Fibroblast of mammary gland (primary cell): ENCODE measurements around the gene GABBR1.

ENCODE experiments used
- DNase-seq: peaks from one replicate; pipeline ENCODE4 v3.0.0-alpha.2; 2010; ENCODE audit warnings: low read depth
- H3K4me3 ChIP-seq: 2 replicates; pipeline ENCODE4 v1.5.1; 2011; ENCODE audit warnings: low read depth, mild to moderate bottlenecking, low read length, moderate library complexity; ENCODE audit not compliant: control insufficient read depth
- TF ChIP-seq, protein P1 (sequence below): conservative IDR thresholded peaks from 2 replicates; pipeline ENCODE4 v1.5.1; 2011; ENCODE audit warnings: low read depth, low read length, inconsistent platforms; ENCODE audit not compliant: control insufficient read depth, insufficient read depth

Gene GABBR1

DNA sequence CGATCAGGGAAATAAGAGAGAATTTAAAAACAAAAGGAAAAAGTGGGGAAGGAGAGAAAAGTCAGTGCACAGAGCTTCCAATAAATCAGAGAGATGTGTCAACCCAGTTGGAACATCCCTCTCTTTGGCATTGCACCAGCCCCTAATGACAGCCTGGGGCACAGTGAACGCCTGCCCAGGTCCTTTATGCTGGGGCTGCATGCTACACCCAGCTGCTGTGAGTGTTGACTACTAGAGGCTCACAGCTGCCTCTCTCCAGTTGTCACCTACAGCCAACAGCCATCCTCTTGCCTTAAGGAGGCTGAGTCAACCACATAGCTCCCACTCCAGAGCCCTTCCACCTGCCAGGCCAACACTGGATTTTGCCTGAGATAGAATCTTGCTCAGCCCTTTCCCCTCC is 29.1 kb downstream of the GABBR1 start:
- no peak overlapping the region for H3K4me3 ChIP-seq
- no peak for DNase-seq
- TF ChIP-seq, protein P1, sequence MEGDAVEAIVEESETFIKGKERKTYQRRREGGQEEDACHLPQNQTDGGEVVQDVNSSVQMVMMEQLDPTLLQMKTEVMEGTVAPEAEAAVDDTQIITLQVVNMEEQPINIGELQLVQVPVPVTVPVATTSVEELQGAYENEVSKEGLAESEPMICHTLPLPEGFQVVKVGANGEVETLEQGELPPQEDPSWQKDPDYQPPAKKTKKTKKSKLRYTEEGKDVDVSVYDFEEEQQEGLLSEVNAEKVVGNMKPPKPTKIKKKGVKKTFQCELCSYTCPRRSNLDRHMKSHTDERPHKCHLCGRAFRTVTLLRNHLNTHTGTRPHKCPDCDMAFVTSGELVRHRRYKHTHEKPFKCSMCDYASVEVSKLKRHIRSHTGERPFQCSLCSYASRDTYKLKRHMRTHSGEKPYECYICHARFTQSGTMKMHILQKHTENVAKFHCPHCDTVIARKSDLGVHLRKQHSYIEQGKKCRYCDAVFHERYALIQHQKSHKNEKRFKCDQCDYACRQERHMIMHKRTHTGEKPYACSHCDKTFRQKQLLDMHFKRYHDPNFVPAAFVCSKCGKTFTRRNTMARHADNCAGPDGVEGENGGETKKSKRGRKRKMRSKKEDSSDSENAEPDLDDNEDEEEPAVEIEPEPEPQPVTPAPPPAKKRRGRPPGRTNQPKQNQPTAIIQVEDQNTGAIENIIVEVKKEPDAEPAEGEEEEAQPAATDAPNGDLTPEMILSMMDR: no peak

DNA sequence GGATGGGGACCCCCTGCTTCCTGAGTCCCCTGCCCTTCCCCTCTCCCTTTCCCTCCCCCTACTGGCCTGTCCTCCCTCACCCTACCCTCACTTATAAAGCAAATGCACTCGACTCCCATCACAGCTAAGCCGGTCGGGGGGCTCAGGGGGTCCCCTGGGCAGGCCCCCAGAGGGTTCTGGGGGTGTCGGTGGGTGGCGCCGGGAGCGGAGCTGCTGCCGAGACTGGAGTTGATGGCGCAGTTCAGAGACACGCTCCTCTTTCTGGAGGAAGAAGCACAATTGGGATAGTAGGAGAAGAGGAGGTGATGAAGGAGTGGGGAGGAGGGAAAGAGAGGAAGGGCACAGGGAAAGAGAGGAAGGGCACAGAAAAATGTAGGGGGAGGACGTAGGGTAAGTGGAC is 29.5 kb downstream of the GABBR1 start:
- no peak for DNase-seq
- TF ChIP-seq, protein P1: no peak
- no peak overlapping the region for H3K4me3 ChIP-seq

DNA sequence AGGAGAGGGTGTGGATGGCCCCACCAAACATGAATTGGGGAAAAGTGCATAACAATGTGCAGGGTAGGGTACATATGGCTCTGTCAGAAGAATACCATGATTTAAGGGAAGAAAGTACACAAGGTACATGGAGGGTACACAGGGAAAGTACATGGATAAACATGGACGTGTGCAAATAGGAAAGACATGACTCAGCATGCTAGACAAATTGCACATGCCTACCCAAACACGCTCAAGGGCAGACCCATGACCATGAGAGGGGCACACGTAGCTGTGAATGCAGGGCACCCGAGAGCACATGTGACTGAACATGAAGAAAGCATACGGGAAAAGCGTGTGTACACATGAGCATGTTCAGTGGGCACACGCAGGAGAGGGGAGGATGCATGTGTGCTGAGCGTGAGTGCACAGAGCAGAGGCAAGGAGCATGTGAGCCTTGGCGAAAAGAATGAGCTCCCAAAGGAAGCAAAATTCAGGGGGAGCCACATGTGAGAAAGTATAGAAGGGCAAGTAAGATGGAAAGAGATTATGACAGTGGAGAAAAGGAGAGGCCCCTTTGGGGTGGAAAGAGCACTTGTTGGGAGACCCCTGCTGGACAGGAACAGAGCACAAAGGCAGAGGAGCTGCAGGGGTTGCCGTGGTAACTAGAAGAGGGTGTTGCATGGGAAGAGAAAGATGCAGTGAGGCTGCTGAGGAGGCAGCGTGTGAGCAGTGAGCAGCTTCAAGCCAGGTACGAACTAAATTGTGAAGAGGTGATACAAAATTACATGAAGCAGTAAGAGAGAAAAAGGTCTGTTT is 30.2 kb downstream of the GABBR1 start:
- no peak overlapping the region for H3K4me3 ChIP-seq
- TF ChIP-seq, protein P1: peak; percentile 23
- DNase-seq: no peak

DNA sequence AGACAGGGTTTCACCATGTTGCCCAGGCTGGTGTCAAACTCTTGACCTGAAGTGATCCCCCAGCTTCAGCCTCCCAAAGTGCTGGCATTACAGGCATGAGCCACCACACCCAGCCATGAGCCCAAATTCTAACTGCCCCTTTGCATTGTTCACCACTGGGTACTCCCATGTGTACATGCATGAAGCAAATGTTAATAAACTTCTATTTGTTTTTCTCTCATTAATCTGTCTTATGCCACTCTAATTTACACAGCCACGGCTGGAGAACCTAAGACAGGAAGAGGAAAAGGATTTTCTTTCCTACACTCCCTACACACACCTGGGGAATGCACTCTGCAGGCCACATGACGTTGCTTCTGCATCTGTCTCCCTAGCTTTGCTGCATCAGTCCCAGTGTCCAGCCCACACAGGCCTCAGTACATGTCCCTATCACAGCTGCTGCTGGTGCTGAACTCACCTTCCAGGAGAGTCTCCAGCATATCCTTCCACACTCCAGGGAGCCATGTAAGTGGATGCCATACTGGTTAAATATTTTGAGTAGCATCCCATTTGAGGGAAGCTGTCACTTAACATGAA is 34.7 kb downstream of the GABBR1 start:
- TF ChIP-seq, protein P1: no peak
- H3K4me3 ChIP-seq: no peak overlapping the region
- no peak for DNase-seq

DNA sequence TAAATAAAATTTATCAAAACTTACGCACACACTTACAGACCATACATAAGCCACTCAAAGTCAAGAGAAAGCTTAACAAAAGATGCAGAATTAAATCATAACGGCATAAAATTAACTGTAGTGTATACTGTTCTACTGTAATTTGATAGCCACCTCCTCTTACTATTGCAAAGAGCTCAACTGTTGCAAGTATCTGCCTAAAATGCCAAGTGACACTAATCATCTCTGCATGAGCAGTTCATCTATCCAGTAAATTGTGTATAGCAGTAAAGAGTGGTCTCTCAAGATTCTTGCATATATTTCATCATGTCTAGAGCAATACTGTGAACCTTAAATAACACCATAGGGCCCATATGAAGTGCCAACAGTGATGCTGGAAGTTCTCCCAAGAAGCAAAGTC is 35.8 kb downstream of the GABBR1 start:
- H3K4me3 ChIP-seq: no peak overlapping the region
- TF ChIP-seq, protein P1: no peak
- DNase-seq: no peak

DNA sequence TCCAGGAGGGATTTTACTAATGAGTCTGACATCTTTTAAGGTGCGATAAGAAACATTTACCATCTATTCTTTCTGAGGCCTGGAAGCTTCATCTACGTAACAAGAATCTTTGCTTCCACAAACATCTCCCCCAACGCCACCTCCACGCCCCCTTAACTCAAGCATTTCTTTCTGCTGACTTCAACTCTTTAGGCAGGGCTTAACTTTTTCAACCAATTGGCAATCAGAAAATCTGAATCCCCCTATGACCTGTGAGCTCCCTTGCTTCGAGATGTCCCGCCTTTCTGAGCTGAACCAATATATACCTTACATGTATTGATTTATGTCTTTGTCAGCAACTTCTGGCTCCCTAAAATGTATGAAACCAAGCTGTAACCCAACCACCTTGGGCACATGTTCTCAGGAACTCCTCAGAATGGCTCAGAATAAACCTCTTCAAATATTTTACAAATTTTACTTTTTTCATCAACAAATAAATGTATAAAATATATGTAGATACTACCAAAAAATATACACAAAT is 36.5 kb downstream of the GABBR1 start:
- H3K4me3 ChIP-seq: no peak overlapping the region
- no peak for DNase-seq
- TF ChIP-seq, protein P1: no peak
